ENCODE results near the gene ARFGAP2. TPM values are rescaled to one million over a fixed set of nuclear protein-coding genes. Genes with fewer than 3 reads are reported as not detected.
A peak's percentile ranks its signal among the peaks of the same experiment; 100 is the strongest.

Gene ARFGAP2
- total RNA-seq, 1 donor from 2014 or later = 77.6 TPM

DNA sequence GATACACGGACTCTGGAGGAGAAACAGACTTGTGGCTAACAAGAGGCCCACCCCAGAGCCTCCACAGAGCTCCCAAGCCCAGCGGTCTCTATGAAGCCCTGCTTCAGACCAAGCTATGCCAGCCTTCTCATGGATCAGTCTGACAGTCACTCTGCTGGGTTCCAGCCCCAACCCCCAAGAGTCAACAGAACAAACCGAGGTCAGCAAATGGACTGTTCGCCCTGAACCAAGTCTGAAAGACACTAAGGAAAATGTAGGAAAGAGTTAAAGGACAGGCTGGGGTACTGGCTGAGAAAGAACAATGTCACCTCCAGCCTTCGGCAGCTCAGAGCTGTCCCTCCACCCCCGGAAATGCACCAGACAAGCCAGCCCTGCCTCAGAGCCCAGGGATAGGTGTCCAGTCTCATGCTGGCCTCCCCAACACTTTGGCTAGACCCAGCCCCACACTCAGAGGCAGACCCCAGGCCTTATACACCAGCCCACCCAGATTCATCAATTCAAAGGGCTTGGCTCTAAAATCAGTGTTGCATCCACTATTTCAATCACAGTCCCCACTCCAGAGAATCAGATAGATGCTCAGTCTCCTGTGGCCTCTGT, 3.8 kb downstream of the ARFGAP2 start:
- DNase-seq (ENCODE audit: low spot score) = no peak
- peak; percentile 8 for ATAC-seq

DNA sequence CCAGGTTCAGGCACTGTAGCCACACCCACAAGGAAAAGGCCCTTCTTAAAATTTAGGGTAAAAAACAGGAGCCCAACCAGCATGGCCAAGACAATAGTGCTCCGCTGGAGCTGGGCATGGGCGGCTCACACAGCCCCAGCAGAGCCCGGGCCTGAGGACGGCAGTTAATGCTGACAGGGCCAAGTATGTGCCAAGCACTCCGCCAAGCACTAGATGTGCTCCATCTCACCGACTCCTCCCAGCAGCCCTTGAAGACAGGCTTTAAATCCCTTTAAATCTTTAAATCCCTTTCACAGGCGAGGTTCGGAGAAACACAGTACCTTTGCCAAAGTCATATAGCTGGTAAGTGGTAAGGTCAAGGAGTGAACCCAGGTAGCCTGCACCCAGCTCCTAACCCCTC, 4.8 kb downstream of the ARFGAP2 start:
- DNase-seq (ENCODE audit: low spot score) (no peak), ATAC-seq (no peak)

DNA sequence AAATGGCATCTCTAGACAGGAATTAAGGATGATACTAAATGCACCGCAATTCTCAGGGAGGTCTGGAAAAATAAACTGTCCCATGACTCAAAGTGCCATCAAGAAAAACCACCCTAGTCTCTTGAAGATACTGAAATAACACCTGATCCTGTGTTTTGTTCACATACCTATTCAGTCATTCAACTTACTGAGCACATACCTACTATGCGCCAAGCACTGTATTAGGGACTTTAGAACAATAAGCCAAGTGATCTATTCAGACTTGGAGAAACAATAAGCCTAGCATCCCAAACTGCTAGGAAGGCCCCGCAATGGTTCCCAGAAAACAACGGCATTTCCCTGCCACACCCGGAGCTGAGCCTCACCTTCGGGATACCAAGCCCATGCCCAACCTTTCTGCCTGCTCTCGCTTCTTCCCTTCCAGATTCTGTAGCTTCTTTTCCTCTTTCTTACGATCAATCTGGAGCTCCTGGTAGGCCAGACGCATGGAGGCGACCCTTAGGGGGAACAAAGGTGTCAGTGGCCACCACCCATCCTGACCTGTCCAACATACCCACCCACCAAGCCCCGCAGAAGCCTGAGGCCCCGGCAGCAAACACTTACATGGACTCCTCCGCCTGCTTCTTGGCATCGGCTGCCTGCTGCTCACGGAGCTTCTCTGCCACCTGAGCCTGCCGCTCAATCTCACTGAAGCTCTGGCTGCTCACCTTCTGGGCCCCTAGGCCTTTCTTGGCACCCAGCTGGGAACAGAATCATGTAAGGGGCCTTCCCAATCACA, 5.4 kb downstream of the ARFGAP2 start:
- ATAC-seq (no peak), DNase-seq (ENCODE audit: low spot score) (no peak)

DNA sequence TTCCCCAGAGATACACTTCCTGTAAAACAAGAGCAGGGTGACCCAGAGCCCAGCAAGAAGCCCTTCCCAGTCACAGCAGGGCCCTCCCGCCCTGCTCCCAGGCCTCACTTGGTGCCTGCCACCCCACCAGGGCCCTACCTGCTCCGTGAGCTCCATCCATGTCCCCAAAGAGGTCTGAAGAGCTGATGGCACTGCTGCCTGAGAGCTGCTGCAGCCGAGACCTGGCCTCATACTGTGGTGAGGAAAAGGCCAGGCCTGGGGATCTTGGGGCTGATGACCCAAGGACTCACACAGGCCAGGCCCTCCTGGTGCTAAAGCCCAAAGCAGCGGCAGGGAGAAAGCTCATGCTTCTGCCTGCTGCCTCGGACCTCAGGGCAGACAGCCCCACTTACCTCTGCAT, 10.3 kb downstream of the ARFGAP2 start:
- DNase-seq (ENCODE audit: low spot score) = no peak

DNA sequence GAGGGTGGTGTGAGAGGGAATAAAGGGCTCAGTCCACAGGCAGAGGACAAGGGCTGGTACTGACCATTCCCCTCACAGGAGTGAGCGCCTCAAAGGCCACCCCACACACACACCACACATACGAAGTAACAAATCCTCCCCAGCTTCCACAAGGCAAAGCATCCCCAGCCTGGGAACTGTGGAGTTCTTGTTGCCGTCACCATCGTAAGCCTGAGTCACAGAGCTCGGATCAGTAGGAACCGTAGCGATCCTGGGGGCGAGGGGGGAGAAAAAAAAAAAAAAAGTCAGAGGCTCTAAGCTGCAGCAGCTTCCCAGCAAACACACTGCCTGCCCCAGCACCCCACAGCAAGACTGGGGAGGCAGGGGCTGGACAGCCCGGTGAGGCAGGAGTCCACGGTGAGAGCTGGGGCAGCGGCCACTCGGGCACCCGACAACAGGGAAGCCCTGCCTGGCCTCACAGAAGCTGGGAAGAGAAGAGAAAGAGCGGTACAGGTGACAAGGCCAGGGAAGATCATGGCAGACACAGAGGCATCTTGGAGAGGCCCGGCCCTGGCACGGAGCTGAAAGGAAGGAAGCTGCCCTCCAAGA, 11.3 kb downstream of the ARFGAP2 start:
- ATAC-seq (no peak), DNase-seq (ENCODE audit: low spot score) (no peak)

More for the DNA sequence above, 10.3 kb downstream of the ARFGAP2 start:
- ATAC-seq = no peak

DNA sequence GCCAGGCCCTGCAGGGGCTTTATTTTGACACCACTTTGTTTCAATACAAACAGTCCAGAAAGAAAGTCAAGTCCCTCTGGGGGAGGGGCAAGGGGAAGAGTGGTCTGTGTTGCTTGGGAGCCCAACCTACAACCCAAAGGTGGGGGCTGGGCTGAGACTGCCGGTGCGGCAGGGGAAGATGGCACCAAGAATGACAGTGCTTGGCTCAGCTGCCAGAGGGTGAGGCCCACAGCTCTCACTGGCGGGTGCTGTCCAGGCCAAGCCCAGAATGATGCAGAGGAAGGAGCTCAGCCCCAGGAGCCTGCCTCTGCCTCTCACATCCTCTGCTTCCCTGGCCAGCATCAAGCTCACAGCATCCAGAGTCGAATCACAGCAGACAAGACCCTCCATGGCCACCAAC, 12.4 kb downstream of the ARFGAP2 start:
- DNase-seq (ENCODE audit: low spot score) (no peak), ATAC-seq (no peak)

DNA sequence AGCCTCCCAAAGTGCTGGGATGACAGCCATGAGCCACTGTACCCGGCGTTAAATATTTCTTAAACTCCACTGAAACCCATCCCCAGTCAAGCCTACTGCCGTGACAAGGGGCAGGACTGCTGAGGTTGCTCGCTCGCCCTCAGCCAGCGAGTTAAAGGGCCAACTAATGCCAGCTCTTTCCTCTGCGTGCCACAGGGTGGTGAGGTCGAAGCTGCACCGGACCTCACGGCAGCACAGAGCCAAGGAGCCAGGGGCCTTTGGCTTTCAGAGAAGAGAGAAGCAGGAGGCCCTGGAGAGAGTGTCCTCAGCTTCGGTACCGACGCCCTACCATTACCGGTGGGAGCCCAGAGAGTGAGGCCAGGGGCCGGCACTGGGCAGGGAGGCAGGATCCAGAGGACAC, 12.8 kb downstream of the ARFGAP2 start:
- ATAC-seq = no peak
- DNase-seq (ENCODE audit: low spot score) = no peak

DNA sequence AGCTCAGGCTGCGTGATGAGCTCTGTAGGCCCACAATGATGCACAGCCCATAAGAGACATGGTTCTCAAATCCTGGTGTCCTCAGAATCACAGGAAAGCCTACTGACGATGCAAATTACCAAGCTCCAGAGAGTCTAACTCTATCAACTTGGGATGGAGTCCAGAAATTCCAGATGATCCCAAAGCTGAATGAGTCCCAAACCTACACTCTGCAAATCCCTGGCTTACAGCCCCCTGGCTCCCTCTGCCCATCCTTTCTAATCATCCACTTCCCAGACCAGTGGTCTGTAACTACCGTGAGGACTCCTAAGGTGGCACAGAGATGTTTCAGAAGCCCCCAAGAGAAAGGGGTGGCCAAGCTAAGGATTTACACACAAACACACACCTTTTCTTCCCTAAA, 13.5 kb downstream of the ARFGAP2 start:
- no peak for DNase-seq (ENCODE audit: low spot score)
- no peak for ATAC-seq

DNA sequence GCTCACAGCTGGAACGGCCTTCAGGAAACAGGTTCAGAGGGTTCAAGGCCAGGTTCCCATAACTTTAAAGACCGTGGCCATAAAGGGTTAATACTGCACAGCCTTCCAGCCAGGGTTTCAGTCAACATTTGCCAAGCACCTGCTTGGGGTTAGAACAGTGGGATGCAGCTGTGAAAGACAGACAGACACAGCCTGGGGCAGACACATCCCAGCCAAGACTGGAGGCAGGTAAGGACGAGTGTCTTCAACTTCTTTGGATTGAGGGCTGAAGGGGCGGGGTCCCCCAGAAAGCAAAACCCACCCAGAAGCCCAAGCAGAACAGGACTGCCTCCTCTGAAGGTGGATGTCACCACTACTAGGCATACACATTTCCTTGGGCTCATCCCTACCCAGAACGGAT, 14.3 kb downstream of the ARFGAP2 start:
- ATAC-seq (no peak), DNase-seq (ENCODE audit: low spot score) (no peak)

DNA sequence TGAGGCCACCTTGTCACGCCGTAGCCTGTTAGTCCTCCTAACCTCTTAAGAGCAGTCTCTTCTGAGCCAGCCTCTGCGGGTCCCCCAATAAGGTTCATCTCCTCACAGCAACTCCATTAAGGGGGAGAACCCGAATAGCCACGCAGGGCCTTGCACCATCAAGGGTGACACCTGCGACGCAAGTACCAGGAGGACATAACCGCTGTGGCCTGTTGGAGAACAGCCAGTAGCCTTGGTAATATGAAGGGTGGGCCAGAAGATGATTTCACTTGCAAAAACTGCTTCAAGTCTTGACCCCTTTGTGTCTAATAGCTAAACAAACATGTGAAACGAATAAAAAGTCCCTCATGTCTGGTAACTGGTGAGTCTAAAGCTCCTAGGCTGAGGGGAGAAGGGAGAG, 14.8 kb downstream of the ARFGAP2 start:
- DNase-seq (ENCODE audit: low spot score) (no peak), ATAC-seq (no peak)

DNA sequence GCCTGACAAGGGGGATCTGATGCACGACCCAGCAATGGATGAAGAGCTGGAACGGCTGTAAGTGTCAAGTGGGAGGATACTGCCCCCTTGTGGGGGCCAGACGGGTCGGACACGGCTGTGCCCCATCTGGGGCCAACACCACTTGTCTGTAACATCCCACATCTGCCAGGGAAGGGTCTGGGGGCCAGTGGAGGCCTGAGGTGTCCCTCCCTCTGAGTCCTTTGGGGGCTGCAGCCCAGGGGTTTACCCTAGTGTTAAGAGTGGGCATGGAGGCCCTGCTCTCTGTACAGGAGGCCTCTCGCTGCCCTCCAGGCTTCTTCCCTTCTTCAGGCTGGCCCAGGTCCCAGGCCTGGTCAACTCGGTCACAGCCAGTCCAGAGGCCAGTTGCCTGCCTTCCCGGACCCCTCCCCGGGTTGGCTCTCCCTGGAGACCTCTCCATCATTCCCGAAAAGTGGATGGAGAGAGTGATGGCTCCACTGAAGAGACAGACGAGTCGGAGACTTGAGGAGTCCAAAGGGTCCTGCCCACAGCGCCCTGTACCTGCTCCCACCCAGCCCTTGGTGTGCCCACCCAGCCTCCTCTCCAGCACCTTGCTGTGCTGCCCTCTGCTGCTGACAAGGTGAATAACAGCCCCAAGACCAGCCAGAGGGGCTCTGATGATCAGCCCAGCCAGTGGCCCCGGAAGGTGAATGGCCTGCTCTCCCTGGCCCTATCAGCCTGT, 15.4 kb downstream of the ARFGAP2 start:
- ATAC-seq = peak; percentile 79
- peak; percentile 63 for DNase-seq (ENCODE audit: low spot score)

DNA sequence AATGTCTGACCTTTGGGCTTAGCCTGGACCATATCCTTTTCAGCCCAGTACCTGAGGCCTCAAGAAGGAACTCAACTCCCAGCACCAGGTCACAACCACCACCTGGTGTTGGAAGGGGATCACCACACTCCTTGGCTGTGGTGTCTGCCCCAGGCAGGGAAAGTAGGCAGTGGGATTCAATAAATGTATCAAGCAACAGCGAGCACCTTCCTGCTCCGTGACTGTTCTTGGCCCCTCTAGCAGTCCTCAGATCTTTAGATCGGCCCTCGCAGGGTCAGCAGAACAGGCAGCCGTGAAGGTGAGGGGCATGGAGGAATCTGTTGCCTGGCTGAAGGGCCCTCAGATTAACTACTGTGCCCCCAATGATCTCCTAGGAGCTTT, 15.9 kb downstream of the ARFGAP2 start:
- DNase-seq (ENCODE audit: low spot score) = no peak
- ATAC-seq = no peak

DNA sequence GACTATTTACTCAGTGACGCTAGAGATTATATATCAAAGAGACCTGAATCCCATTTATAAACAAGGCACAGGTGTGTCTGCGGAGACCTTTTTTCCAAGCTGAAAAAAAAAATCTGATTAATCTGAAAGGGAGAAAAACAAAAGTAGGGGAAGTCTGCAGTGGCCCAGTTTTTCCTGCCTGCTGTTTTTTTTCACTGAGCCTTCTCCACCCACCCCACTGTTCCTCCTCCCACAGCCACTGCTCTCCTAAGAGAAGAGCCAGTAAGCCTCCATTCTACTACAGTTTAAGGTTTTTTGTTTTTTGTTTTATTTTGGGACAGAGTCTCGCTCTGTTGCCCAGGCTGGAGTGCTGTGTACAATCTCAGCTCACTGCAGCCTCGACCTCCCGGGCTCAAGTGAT, 18.4 kb downstream of the ARFGAP2 start:
- ATAC-seq (no peak), DNase-seq (ENCODE audit: low spot score) (no peak)

DNA sequence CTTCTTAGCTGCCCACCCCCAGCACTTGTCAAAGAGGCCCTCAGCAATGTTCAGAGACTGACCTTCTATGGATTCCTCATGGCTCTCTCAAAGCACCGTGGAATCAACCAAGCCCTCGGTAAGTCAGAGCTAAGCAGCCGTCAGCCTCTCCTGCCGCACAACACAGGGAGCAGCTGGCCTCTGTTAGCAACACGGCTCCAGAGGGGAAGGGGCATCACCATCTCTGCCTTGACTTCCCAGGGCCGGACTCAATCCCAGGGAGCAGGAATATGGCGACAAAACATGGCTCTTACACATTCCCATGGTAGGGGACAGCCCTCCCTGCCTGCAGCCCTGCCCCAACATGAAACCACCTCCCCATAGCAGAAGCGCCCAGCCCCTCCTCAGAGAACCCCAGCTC, 18.9 kb downstream of the ARFGAP2 start:
- ATAC-seq (no peak), DNase-seq (ENCODE audit: low spot score) (no peak)

DNA sequence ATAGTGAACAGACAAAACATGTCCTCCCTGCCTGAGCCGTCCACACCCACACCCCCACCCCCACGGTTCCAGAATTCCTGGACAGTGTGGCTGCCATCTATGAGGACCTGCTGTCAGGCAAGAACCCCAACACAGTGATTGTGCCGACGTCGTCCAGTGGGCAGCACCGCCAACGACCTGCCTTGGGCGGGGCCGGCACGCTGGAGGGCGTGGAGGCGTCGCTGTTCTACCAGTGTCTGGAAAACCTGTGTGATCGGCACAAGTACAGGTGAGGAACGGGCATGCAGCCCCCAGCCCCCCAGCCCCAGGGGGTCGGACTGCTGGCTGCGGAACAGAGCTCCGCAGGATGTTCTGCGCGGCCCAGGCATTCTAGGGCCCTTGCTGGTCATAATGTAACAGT, 19.7 kb downstream of the ARFGAP2 start:
- DNase-seq (ENCODE audit: low spot score) (no peak), ATAC-seq (no peak)

DNA sequence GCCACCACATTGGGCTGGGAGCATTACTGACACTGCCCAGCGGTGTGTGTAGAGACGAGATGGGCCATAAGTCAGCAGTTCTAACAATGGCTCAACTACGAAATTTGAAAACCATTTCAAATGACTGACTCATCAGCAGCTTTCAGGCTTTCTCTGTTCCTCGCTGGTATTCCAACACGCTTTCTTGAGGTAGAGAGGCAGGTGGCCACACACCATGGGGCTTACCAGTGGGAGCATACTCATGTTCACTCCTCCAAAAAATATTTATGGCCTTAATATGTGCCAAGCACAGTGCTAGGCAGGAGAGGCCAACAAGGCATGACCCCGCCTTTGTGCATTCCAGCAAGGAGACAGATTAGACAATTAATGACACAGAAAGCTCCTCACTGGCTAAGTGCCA, 20.3 kb downstream of the ARFGAP2 start:
- ATAC-seq = no peak
- DNase-seq (ENCODE audit: low spot score) = no peak

DNA sequence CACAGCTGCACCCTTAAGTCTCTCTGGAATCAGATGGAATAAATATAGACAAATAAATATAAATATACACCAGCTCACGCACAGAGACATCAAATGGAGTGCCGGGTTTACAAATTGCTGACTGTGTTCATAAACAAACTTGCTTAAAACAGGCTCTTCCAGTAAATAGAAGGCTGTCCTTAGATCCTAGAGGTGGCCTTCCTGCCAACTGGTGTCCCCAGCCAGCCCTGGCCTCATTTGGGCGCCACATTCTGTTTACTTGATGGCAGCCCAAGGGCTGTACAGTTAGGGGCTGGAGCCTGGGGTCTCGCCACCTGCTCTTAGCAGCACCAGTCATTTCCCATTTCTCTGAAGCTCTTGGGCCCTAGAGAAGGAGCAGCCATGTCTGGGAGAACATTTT, 20.8 kb downstream of the ARFGAP2 start:
- ATAC-seq = no peak
- no peak for DNase-seq (ENCODE audit: low spot score)

DNA sequence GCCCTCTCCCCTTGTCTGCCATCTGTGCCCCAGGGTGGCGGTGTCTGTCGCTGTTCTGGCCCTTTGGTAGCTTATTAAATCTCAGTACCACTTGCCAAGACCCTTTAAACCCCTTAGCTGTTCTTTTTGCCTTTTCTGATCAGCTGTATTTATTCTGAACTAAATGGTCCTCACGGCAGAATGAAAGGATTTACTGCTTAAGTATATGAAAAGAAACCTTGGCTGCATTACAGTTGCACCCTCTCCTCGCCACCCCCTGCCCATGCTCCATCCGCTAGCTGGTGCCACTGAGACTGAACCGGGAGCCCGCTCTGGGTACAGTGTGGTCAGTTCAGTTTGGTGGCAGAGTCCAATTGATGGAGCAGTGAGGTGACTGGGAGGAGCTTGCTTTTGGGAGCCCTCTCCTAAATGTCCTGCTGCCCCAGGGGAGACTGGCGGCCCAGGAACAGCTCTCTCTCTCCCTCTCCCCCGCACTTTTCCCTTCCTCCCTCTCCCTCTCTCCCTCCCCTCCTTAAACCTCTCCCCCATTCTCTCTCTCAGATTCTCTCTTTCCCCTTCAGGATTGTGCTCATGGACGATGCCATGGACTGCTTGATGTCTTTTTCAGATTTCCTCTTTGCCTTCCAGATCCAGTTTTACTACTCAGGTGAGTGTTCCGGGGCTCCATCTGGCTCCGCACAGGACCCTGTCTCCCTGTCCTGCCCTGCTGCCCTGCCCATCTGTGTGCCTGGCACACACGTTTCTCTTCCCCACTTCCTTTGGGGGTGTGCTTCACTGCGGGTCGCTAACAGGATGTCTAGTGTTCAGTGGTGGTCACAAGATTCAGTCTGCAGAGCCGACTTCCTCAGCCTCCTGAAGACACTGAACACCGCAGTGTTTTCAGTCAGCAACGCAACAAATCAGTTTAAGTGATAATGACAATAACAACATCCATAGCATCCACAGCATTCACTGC, 21.8 kb downstream of the ARFGAP2 start:
- DNase-seq (ENCODE audit: low spot score) (no peak), ATAC-seq (no peak)

DNA sequence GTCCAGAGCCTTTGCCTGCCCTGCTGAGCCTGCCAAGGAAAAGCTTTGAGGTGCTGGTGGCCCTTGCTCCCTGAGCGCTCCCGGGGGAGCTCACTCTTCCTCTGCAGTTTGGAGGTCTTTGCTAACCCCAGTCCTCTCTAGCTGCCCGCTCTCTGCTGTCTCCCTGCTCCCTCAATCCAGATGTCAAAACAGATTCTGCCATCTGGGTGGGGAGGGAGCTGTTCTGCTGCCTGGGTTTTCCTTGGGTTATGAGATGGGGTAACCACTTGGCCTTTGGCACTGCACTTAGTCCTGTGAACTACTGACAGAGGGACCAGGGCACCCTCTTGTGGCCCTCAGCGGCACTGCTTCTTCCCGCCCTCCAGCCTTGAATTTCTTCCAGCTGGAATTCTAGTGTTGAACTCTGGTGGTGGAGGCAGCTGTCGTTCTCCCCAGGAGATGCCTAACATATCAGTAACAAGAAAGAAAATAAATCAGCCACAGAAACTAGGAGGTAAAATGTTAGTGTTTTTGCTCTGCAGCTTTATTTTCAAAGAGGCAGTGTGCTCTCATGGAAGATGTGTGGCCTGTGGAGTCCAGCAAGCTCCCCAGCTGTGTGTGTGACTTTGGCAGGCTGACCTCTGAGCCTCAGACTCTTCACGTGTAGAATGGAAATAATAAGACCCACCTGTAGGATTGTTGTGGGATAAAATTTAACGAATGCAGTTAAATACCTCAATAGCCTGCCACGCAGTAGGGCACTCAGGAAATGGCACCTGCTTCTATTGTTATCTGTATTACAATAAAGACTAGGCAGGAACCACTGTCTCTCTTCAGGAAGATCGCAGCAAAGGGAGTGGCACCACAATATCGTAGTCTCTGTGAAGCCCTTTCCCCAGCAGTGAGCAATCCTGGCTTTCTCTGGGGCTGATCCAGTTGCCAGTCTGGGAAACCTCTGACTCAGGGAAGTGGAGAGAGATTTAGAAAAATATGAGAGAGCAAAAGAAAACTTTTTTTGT, 23.4 kb downstream of the ARFGAP2 start:
- peak; percentile 84 for DNase-seq (ENCODE audit: low spot score)
- peak; percentile 97 for ATAC-seq

Data from left lobe of liver (tissue), 2 donors.